Nephron progenitor cell (in vitro differentiated cells): ENCODE measurements around the gene CDH4.

ENCODE experiments used
- DNase-seq: peaks from one replicate; pipeline ENCODE4 v3.0.0; 2021
- H3K27ac Mint-ChIP-seq: 2 replicates; pipeline ENCODE4 v1.8.0; 2021; ENCODE audit warnings: mild to moderate bottlenecking, moderate library complexity, mixed read lengths
- H3K27me3 Mint-ChIP-seq: 2 replicates; pipeline ENCODE4 v1.8.0; 2021; ENCODE audit warnings: mild to moderate bottlenecking, low read depth, mixed read lengths; ENCODE audit not compliant: poor library complexity
- H3K36me3 Mint-ChIP-seq: 2 replicates; pipeline ENCODE4 v1.8.0; 2021; ENCODE audit warnings: low read depth, mixed read lengths
- H3K4me1 Mint-ChIP-seq: 2 replicates; pipeline ENCODE4 v1.8.0; 2021; ENCODE audit warnings: mixed read lengths
- H3K4me3 Mint-ChIP-seq: 2 replicates; pipeline ENCODE4 v1.8.0; 2021; ENCODE audit warnings: mild to moderate bottlenecking, moderate library complexity, mixed read lengths
- H3K9me3 Mint-ChIP-seq: 2 replicates; pipeline ENCODE4 v1.8.0; 2021; ENCODE audit warnings: mild to moderate bottlenecking, moderate library complexity, mixed read lengths
- CTCF ChIP-seq: fragments of 200-600 bp; sonication (generic); IDR thresholded peaks from 2 replicates; pipeline ENCODE4 v1.5.0; 2021; ENCODE audit warnings: antibody characterized with exemption

The CDH4 gene

GRCh38 chr20:61560361-61560853 lies 308.3 kb downstream of the CDH4 start:
- no peak for TF ChIP-seq CTCF
- no peaks in the 10 kb centered on the region for H3K36me3 Mint-ChIP-seq
- no peaks in the 10 kb centered on the region for H3K9me3 Mint-ChIP-seq
- DNase-seq = no peak
- H3K27me3 Mint-ChIP-seq = peaks cover 3% of the 10 kb centered on the region
- H3K4me3 Mint-ChIP-seq = no peak overlapping the region
- no peak overlapping the region for H3K27ac Mint-ChIP-seq
- H3K4me1 Mint-ChIP-seq = no peaks in the 10 kb centered on the region

- Mint-ChIP-seq H3K36me3 (no peaks in the 10 kb centered on the region), H3K27ac (no peak overlapping the region), H3K9me3 (no peaks in the 10 kb centered on the region), H3K27me3 (peaks cover 3% of the 10 kb centered on the region), H3K4me1 (no peaks in the 10 kb centered on the region), H3K4me3 (no peak overlapping the region)
- TF ChIP-seq CTCF = no peak
- DNase-seq = no peak
Measured at GRCh38 chr20:61561111-61561830, 309.2 kb downstream of the CDH4 start.

- Mint-ChIP-seq H3K27ac (no peak overlapping the region), H3K27me3 (no peaks in the 10 kb centered on the region)
- no peak for DNase-seq
Measured at GRCh38 chr20:61562491-61562890, 310.4 kb downstream of the CDH4 start.

GRCh38 chr20:61562897-61563504 lies 310.9 kb downstream of the CDH4 start:
- no peak for DNase-seq
- Mint-ChIP-seq H3K27ac (no peak overlapping the region), H3K36me3 (no peaks in the 10 kb centered on the region)

More at GRCh38 chr20:61562491-61562890, 310.4 kb downstream of the CDH4 start:
- Mint-ChIP-seq H3K36me3 (no peaks in the 10 kb centered on the region), H3K4me3 (no peak overlapping the region), H3K4me1 (no peaks in the 10 kb centered on the region), H3K9me3 (no peaks in the 10 kb centered on the region)
- TF ChIP-seq CTCF = no peak

GRCh38 chr20:61564628-61565027 lies 312.6 kb downstream of the CDH4 start:
- H3K4me3 Mint-ChIP-seq = no peak overlapping the region
- no peaks in the 10 kb centered on the region for H3K36me3 Mint-ChIP-seq
- peaks cover 6% of the 10 kb centered on the region for H3K4me1 Mint-ChIP-seq
- H3K9me3 Mint-ChIP-seq = no peaks in the 10 kb centered on the region
- DNase-seq = no peak
- no peaks in the 10 kb centered on the region for H3K27me3 Mint-ChIP-seq
- H3K27ac Mint-ChIP-seq = no peak overlapping the region
- no peak for TF ChIP-seq CTCF

More at GRCh38 chr20:61562897-61563504, 310.9 kb downstream of the CDH4 start:
- no peak for TF ChIP-seq CTCF
- Mint-ChIP-seq H3K4me1 (no peaks in the 10 kb centered on the region), H3K9me3 (no peaks in the 10 kb centered on the region), H3K27me3 (no peaks in the 10 kb centered on the region), H3K4me3 (no peak overlapping the region)
